Activated CD4-positive, CD25-positive, alpha-beta regulatory T cell treated with anti-CD3 and anti-CD28 coated beads, Interleukin-2, amount 50 U/mL, for 72 hours (primary cell): ENCODE results near the gene C1orf115.
"Not testable (repeated sequence)": the region's sequence is repeated elsewhere in the genome, so short reads cannot be mapped to it uniquely, and the experiment has no call there.

Experiments
- DNase-seq: peaks from one replicate; pipeline ENCODE4 v3.0.0; 2021

C1orf115 gene

DNA sequence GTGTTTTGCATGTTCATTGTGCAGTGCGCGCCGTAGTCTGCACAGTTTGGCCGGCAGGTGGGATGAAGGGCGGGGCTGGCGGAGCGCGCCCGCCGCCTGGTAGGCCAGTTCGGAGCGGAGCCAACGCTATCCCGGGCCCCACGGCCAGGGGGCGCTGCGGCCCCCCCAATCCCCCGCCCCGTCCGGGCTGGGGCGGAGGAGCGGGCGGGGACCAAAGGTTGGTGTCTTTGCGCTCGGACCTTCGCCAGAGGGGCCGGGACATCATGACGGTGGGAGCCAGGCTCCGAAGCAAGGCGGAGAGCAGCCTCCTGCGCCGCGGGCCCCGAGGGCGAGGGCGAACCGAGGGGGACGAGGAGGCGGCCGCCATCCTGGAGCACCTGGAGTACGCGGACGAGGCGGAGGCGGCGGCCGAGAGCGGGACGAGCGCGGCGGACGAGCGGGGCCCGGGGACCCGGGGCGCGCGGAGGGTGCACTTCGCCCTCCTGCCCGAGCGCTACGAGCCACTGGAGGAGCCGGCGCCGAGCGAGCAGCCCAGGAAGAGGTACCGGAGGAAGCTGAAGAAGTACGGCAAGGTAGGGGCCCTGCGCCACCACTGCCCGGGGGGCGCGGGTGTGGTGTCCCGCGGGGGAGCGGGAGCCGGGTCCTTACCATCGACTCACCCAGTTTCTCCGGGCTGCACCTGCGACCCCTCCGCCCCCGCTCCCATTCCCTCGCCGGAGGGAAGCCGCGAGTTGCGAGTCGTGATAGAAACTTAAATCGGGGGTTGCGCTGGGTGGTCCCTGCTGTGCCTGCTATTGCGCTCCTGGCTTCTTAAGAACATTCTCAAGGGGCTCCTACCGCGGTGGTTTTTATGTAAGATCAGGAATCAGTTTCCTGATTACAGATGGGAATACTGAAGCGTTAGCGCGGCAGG is at the start of gene C1orf115:
C1orf115 (plus strand) TSS at position 224 of the 913 bp plus-strand sequence; CDS start at position 264, 40 bp downstream.
- DNase-seq: peak; percentile 63

DNA sequence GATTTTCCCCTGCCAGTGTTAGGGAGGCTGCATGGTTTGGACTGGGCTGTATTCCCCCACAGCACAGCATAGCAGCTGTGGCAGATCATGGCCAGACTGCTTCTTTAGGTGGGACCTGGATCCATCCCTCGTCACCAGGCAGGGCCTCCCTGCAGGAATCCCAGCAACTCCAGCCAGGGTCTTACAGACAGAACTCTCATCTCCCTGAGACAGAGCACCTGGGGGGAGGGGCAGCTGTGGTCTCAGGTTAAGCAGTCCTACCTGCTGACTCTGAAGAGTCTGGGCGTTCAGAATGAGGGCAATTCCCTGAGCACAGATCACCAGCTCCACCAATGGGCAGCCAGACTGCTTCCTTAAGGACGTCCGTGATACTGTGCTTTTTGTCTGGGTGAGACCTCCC is 47.9 kb upstream of the C1orf115 start:
- DNase-seq: no peak

DNA sequence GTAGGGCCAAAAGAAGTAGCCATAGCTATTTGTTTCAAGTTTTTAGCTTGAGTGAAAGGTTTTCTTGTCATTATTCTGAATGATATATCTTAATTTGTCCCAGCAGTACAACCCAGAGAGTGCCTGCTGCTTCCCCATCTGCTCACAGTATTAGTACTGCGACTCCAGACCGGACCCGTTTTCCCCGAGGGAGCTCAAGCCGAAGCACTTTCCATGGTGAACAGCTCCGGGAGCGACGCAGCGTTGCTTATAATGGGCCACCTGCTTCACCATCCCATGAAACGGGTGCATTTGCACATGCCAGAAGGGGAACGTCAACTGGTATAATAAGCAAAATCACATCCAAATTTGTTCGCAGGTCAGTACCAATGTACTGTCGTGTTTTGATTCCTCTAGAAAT is 37.2 kb upstream of the C1orf115 start:
- no peak for DNase-seq

- no peak for DNase-seq
Measured at GRCh38 chr1:220655509-220655908, 34.7 kb upstream of the C1orf115 start.

- no peak for DNase-seq
Measured at GRCh38 chr1:220655961-220656740, 34.0 kb upstream of the C1orf115 start.

GRCh38 chr1:220666349-220666748 is 23.8 kb upstream of the C1orf115 start:
- DNase-seq: no peak

DNA sequence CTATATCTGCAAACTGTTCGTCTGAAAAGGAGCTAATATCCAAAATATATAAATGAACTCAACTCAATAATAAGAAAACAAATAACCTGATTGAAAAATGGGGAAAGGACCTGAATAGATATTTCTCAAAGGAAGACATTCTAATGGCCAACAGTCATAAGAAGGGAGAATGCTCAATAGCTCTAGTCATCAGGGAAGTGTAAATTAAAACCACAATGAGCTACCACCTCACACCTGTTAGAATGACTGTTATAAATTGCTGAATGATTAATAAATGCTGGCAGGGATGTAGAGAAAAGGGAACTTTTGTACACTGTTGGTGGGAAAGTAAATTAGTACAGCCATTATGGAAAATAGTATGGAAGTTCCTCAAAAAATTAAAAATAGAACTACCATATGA is 21.2 kb upstream of the C1orf115 start:
- DNase-seq: no peak

GRCh38 chr1:220670365-220670764 is 19.8 kb upstream of the C1orf115 start:
- DNase-seq: no peak

GRCh38 chr1:220673921-220674320 is 16.2 kb upstream of the C1orf115 start:
- DNase-seq: no peak

DNA sequence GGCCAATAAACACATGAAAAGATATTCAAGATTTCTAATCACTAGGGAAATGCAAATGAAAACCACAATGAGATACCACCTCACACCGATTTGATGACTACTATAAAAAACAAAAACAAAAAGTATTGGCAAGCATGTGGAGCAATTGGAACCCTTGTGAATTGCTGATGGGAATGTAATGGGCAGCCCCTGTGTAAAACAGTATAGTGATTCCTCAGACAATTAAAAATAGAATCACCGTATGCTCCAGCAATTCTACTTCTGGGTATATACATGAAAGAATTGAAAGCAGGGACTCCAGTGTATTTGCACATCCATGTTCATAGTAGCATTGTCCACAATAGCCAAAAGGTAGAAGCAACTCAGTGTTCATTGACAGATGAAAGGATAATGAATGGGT is 12.9 kb upstream of the C1orf115 start:
- DNase-seq: no peak

- no peak for DNase-seq
Measured at GRCh38 chr1:220680085-220680687, 10.0 kb upstream of the C1orf115 start.

DNA sequence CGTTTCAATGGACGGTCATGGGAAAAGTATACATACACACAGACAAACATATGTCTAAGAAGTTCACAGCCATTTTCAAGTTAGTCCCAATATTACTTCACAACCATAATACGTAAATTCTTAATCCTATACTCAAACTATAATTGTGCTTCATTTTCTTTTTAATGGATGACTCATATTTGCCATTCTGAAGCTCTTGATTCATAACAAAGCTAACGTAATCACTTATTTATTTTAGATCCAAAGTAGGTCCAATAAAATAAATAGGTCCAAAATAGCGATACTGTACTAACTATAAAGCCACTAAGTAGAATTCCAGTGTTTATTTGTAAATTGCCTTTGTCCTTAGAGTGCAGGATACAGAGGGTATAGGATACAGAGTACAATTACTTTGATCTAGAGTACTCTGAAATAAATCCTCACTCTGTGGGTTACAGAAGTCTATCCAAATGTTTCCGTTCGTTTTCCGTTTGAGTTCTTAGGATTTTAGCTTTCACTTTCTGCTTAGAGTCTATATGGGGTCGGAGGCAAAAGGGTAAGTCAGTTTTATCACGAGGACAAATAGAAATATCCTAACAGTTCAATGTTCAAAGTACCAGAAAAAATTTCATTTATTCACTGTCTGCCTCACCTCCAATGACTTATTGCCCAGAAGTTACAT is 8.8 kb upstream of the C1orf115 start:
- DNase-seq: no peak

DNA sequence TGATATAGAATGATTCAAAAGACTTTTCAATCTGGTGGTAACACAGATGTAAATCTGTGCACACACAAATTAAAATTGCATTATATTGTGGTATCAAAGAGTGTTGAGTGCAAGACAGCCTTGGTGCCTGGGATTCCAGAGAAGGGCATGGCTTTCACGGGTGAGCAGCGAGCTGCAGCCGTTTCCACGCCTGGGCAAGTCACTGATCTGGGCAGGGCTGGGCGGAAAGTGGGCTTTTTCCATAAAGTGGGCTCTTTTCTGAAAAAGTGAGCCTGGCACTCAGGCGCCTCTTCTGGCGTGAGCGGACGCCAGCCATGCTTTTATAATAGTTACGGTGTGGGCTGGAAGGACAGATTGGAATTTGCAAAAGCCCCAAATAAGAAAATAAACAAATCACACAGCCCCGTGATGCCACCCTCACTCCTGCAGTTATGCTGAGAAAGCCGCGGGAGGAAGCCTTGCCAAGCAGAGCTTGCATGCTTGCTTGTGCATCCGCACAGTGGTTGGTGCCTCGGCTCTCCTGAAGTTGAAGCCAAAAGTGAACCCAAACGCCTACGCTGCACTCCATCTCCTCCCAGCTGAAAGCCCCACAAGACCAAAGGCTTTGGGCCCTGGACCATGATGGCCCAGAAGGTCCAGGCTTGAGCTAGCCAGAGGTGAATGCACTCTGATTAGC is 7.1 kb upstream of the C1orf115 start:
- no peak for DNase-seq

DNA sequence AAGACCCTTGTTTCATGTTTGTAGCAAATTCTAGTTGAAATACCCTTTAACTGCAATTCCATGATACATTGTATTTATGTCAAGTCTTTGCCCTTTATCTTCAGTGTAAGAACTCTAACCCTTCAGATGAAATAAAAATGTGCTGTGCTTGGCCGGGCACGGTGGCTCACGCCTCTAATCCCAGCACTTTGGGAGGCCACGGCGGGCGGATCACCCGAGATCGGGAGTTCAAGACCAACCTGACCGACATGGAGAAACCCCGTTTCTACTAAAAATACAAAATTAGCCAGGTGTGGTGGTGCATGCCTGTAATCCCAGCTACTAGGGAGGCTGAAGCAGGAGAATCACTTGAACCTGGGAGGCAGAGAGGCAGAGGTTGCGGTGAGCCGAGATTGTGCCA is 6.4 kb upstream of the C1orf115 start:
- DNase-seq: not testable (repeated sequence)

- no peak for DNase-seq
Measured at GRCh38 chr1:220684890-220685289, 5.3 kb upstream of the C1orf115 start.

- DNase-seq: no peak
Measured at GRCh38 chr1:220685879-220686278, 4.3 kb upstream of the C1orf115 start.

- no peak for DNase-seq
Measured at GRCh38 chr1:220687809-220688208, 2.4 kb upstream of the C1orf115 start.

GRCh38 chr1:220689666-220690065 is 497 bp upstream of the C1orf115 start:
- DNase-seq: no peak

- DNase-seq: no peak
Measured at GRCh38 chr1:220691053-220691684, 1.0 kb downstream of the C1orf115 start.

DNA sequence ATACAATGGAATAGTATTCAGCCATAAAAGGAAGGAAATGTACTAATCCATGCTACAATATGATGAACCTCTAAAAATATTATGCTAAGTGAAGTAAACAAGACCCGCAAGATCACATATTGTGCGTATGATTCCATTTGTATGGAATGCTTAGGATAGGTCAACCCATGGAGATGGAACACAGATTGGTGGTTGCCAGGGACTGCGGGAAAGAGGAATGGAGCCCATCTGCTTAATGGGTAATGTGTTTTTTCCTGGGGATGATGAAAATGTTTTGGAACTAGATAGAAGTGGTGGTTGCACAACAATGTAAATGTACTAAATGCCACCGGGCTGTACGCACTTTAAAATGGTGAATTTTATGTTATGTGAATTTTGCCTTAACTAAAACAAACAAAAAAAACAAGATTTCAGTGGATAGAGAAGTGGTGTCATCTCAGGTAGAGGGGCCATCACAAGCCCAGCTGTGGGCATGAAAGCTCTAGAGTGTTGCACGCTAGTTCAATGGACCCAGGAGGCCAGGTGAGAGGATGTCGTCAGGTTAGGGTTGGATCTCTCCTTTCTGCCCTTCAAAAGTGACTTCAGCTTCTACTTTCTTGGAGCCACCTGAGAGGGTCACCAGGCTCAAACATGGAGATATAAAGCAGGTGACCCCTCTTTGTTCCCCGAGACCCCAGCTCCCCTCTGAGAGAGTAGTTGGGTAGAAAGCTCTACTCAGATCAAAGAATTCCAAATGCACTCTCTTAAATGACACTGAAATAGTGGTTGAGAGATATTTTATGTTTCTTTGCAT is 2.5 kb downstream of the C1orf115 start:
- no peak for DNase-seq

DNA sequence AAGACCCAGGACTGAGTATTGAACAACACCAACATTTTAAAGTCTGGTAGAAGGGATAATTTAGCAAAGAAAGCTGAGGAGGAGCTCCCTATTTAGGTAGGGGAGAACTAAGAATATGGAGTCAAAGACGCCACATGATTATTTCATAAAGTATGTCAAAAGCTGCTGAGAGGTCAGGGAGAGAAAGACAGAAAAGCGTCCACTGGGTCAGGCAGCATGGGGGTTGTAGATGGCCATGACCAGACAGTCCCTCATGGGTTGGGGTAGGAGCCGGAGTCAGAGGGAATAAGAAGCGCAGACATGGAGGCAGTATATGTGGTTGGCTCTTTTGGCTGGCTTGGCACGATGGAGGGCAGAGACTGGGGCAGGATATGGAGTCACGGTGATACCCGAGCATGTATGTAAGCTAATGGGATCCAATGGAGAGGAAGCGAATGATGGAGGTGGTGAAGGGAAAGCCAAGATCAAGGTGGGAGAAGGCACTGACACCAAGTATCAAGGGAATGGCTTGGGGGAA is 4.8 kb downstream of the C1orf115 start:
- DNase-seq: no peak
